HG03342 (cell line): Measurements from ENCODE around the gene DLG2.
A peak's percentile ranks its signal among the peaks of the same experiment; 100 is the strongest.
"Not testable (repeated sequence)": the region's sequence is repeated elsewhere in the genome, so short reads cannot be mapped to it uniquely, and the experiment has no call there.

Experiments used
- ATAC-seq: cut with Tn5 transposase; IDR thresholded peaks from one replicate; pipeline ENCODE4 v1.9.1; 2021; ENCODE audit warnings: mild to moderate bottlenecking, moderate library complexity; ENCODE audit not compliant: unreplicated experiment

The DLG2 gene

DNA sequence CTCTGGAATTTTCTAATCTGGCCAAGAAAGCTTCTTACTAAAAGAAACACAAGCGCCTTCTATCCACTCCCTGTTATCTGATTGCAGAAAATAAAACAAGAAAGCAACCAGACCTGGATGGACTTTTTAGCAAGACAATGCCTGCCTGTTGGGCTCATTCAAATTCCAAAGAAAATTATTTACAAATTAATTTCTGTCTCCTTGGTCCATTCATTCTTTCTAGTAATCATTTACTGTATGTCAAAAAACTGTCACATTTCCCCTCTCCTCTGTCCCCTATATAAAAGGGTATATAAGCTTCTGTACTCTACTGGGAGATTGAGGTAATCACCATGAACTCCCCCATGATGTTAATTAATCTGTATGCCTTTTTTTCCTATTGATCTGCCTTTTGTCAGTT lies 279.9 kb downstream of the DLG2 start:
- no peak for ATAC-seq

DNA sequence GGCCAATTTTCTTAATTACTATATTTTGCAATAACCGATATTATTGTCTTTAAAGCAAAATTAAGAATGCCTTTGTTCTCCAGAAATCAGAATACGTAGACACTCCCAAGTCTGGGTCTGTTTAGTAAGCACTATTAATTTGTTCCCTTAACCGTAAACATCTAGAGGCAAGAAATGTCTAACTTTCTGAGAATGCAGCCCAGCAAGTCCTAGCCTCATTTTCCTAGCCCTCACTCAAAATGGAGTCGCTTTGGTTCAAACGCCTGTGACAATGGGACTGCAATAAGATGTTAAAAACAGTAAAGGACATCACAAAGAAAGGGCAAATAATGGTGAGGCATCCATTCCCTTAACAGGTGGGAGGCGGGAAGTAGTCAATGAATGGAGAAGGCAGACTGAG lies 280.7 kb downstream of the DLG2 start:
- ATAC-seq: no peak

DNA sequence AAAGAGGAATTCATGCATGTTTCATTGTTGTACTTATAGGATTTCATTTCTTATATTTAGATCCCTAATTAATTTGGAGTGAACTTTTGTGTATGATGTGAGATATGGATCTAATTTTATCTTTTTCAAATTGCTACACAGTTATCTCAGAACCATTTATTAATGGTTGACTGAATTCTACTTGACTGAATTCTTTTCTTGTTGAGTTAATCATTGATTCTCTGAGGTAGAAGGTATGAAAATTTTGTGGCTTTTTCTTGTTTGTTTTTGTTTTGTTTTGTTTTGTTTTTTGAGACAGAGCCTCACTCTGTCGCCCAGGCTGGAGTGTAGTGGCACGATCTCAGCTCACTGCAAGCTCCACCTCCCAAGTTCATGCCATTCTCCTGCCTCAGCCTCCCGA lies 286.3 kb downstream of the DLG2 start:
- not testable (repeated sequence) for ATAC-seq

- ATAC-seq: no peak
Measured at GRCh38 chr11:85318573-85318972, 308.6 kb downstream of the DLG2 start.

- ATAC-seq: peak; percentile 99
Measured at GRCh38 chr11:85316967-85317366, 310.2 kb downstream of the DLG2 start.

- no peak for ATAC-seq
Measured at GRCh38 chr11:85313741-85314140, 313.4 kb downstream of the DLG2 start.

- ATAC-seq: no peak
Measured at GRCh38 chr11:85310479-85310878, 316.7 kb downstream of the DLG2 start.

DNA sequence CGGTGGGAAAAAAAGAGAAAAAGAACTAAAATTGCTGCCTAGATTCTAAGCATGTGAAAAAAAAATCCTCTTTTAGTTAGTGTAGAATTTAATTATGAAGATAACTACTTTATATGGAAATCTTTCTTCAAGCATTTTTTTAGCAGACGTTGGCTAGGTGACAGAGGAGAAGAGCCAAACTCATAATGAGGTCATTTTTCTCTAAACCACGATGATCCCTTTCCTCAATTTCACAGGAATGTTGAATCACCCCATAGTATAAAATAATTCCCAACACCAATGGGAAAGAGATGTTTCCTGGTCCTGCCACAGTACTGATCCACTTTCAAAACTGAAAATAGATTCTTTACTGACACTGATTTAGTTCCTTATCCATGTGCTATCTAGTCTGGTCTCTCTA lies 319.8 kb downstream of the DLG2 start:
- ATAC-seq: no peak

DNA sequence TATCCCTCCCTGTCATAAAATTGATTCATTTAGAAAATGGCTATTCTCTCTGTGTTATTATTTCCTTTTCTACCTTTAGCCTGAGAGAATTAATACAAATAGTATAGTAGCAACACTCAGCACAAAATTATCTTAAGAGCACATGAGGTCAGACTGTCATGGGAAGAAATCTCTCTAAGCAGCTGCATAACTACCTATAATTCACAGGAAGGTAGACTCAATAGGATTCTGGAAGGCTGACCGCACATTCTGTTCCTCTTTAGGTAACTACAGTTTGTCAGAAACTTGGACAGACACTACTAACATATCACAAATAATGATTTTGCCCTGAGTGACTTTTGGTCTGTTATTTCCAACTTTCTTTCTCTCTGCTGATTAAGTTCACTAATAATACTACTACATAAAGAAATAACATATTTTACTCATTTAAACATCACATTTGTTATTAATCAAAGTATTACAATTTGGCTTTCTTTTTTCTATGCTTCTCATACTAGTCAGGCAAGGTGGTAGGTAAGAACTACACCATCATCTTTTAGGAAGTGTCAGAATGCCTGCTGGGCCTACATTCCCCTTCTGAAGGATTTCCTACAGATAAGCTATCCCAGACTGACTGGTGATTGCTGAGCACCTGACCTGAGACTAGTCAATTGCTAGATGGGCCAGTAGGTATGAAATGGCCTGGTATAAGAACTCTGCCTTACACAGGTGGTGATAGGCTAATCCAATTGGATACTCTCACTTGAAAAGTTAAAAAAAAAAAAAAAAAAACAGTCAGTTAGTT lies 325.1 kb downstream of the DLG2 start:
- no peak for ATAC-seq

DNA sequence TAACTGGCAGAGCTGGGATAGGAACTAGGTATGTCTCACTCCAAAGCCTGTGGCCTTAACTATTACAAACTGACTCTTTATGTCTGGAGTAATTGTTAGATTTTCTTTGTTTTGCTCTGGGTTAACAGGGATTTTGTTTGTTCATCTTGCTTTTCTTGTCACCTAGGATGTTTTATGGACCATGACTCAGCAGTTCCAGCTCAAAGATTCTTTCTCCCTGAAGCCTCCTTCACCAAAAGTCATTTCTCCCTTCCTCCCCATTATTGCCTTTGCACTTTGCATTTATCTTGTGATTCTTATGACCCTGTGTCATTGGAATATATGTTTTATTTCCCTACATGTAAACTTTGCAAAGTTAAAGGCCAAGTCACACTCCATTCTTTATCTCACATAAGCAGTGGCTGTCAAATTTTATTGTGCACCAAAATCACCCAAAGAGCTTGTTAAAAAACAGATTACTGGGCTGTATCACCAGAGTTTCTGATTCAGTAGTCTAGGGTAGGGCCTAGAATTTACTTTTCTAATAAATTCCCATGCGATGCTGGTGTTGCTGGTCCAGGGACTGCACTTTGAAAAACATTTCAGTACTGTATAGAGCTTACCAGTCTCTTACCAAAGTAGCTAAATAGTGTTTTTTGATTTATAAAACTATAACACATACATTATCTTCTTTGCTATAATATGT lies 327.7 kb downstream of the DLG2 start:
- ATAC-seq: no peak

DNA sequence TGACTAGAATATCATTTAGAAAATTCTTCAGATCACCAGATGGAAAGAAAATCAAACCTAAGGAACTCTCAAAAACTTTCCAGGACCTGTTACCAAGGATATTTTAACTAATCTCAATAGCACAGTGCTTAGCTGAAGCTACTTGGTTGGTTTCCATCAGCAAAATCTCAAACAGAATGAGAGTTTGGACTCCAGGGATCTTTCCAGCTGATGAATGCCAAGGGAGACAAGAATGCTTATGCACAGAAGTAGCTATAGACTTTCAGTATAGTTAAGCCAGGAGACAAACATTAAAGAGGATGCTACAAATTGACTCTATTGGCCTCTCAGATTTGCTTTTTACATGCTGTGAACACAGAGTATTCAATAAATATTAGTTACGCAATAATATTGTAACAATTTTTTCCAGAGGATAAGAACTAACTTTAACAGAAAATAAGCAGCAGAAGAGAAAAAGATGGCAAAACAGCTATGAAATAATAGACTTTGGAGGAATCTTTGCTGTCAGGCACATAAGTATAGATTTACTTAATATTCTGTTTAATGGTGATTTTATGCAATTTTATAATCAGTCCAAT lies 331.4 kb downstream of the DLG2 start:
- no peak for ATAC-seq

DNA sequence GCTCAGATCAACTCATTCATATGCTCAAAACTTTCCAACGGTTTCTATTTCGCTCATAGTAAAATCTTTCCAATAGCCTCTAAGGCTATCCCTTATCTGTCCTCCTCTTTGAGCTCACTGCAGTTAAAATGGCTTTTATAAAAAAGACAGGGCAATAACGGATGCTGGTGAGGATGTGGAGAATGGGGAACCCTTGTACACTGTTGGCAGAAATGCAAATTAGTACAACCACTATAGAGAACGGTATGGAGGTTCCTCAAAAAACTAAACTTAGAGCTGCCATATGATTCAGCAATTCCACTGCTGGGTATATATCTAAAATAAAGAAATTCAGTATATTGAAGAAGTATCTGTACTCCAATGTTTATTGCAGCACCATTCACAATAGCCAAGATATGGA lies 345.6 kb downstream of the DLG2 start:
- ATAC-seq: no peak

- no peak for ATAC-seq
Measured at GRCh38 chr11:85279267-85279666, 347.9 kb downstream of the DLG2 start.

- ATAC-seq: no peak
Measured at GRCh38 chr11:85277693-85278092, 349.5 kb downstream of the DLG2 start.

DNA sequence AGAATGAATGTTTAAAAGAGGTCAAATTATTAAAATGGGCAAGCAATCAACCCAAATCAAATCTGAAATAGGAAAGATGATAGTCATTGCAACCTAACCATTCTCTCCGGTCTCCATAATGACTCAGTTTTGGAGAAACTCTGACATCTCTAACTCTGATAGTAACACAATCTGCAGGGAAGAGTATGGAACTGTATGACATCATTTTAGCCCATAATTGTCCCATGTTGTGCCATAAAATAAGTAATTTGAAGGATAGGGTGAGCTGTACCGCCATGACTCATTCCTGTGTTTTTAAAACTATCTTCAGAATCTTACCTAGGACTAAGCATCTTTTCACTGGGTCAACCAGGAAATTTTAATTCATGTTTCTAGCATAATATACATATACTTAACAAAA lies 350.8 kb downstream of the DLG2 start:
- ATAC-seq: no peak

GRCh38 chr11:85270315-85270714 lies 356.8 kb downstream of the DLG2 start:
- not testable (repeated sequence) for ATAC-seq

DNA sequence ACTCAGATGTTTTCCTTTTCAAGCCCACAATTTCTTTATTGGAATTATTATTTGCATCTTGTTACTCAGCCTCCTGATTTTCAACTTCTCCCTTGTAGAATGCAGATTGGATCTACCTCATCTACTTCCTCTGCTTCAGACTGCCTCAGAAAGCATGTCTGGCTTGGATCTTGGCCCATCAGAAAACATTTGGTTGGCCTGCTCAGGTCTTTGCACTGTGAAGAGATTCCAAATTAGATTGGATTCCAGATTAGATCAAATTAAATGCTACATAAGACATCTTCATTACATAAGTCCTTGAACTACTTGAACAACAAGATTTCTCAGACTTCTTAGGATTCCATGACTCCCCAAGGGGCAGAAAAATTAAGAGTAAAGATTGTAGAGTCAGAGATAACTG lies 358.0 kb downstream of the DLG2 start:
- no peak for ATAC-seq

DNA sequence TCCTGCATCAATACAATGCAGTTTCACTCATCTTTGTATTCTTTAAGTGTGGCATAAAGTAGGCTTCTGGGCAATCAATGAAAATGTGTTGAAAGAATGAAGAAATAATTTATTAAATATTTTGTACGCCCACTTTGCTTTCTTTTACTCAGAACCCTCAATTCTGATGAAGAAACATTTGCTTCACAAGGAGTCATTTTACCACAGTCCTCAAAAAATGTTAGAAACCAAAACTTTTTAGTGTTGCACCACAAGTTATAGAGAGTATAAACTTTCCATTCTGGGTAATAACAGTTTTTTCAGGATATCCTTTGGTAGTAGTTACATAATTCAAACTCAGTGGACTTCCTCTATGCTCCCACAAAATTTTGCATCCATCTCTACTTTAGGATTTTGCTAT lies 360.5 kb downstream of the DLG2 start:
- ATAC-seq: no peak

- ATAC-seq: no peak
Measured at GRCh38 chr11:85263328-85263727, 363.8 kb downstream of the DLG2 start.

DNA sequence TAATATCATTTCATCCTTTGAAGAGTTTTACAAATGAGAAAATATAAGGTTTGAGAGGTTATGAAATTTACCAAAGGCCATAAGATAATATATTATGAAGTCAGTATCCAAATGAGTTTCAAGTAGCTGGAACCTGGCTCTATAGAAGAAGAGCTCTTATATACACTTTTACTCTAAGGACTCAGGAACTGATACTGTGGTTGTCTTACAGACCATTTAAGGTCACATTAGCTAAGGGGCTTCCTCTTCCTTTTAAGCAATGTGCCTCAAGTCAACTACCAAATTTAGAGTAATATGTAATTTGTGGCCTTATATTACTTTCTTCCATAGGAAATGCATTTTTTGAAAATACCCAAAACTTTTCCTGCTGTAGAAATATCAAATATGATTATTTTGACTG lies 369.3 kb downstream of the DLG2 start:
- no peak for ATAC-seq

DNA sequence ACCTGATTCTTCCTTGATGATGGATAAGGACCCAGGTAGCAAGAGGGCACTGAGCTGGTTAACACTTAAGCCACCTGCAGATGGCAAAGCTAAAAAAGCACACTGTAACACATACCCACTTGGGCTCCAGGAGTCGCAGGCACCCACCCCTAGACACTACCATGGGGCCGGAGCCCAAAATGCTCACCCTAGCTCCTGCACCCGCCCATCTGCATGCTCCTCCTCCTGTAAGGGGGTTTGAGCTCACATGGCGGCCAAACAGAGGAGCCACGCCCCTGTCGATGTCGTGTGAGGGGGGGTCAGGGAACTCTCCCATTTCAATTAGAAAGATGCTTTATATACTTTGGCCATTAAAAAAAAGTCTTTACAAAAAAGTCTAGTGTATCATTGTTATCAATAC lies 370.7 kb downstream of the DLG2 start:
- no peak for ATAC-seq

DNA sequence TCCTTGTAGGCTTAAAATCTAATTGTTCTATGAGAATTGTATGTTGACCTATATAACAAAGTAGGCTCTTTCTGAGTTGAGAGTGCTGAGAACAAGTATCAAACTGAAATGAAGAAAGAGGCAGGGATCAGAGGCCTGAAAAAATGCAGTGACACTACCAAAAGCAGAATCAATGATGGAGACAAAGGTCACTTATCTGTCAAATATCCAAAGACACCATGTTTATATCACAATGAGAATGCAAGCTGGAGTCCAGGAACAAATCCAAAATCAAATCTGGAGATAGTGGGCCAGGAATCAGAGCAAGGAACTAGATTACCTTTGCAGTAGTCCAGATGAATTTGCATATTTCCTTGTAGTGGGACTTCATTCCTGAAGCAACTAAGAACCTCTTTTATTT lies 377.7 kb downstream of the DLG2 start:
- ATAC-seq: no peak
